Measurements from ENCODE around the gene RFX1.
"Not testable (repeated sequence)": the region's sequence is repeated elsewhere in the genome, so short reads cannot be mapped to it uniquely, and the experiment has no call there.

The RFX1 gene

DNA sequence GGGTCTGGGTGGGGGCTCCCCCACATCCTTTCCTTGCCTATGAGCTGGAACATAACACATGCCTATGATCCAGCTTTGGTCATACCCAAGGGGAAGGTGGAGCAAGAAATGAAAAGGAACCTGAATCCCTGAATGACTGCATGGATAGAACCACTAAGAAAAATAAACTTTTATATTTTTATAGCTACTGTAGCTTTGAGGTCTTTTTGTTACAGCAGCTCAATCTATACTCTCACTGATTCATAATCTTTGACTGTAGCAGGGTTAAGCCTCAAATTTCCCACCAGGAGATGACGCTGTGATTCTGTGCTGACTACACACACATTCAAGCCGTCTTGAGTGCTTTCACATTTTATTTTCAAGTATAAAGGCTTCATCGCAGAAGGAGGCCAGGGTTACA lies 46.9 kb upstream of the RFX1 start:
- no peak for DNase-seq (ENCODE audit: low read depth)
- no peak for TF ChIP-seq MAX (IDR thresholded peaks at IDR 0.05; ENCODE audit: low read depth, low read length)
- no peak for TF ChIP-seq MYC (IDR thresholded peaks at IDR 0.05; ENCODE audit: low read depth, low read length)
- TF ChIP-seq POLR2A (IDR thresholded peaks at IDR 0.05; ENCODE audit: extremely low read depth, insufficient read length) = no peak
- TF ChIP-seq CTCF (IDR thresholded peaks at IDR 0.05; ENCODE audit: low read depth, low read length) = no peak
- H3K4me3 ChIP-seq (ENCODE audit: low read depth, low read length) = no peak overlapping the region

- TF ChIP-seq MAX (IDR thresholded peaks at IDR 0.05; ENCODE audit: low read depth, low read length) (no peak), POLR2A (IDR thresholded peaks at IDR 0.05; ENCODE audit: extremely low read depth, insufficient read length) (no peak), CTCF (IDR thresholded peaks at IDR 0.05; ENCODE audit: low read depth, low read length) (no peak), MYC (IDR thresholded peaks at IDR 0.05; ENCODE audit: low read depth, low read length) (no peak)
- no peak for DNase-seq (ENCODE audit: low read depth)
Observed at GRCh38 chr19:14052470-14052869, 46.4 kb upstream of the RFX1 start.

DNA sequence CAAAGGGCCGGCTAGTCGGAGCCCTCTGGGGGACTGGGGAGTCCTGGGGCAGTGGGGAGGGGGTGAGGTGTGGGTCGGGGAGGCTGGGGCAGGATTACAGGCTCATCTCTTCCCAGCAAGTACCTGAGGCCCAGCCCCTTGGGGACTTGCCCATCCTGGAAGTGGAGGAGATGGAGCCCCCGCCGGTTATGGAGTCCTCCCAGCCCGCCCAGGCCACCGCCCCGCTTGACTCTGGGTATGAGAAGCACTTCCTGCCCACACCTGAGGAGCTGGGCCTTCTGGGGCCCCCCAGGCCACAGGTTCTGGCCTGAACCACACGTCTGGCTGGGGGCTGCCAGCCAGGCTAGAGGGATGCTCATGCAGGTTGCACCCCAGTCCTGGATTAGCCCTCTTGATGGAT lies 45.9 kb upstream of the RFX1 start:
- DNase-seq (ENCODE audit: low read depth) = no peak

More at GRCh38 chr19:14052470-14052869, 46.4 kb upstream of the RFX1 start:
- H3K4me3 ChIP-seq (ENCODE audit: low read depth, low read length) = no peak overlapping the region

DNA sequence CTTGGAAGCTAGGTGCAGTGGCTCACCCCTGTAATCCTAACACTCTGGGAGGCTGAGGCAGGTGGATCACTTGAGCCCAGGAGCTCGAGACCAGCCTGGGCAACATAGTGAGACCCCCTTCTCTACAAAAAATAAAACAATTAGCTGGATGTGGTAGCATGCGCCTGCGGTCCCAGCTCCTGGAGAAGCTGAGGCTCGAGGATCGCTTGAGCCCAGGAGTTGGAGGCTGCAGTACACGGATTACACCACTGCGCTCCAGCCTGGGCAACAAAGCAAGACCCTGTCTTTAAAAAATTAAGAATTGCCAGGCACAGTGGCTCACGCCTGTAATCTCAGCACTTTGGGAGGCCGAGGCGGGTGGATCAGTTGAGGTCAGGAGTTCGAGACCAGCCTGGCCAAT lies 44.8 kb upstream of the RFX1 start:
- not testable (repeated sequence) for H3K4me3 ChIP-seq (ENCODE audit: low read depth, low read length); DNase-seq (ENCODE audit: low read depth)

More for the DNA sequence above, 45.9 kb upstream of the RFX1 start:
- H3K4me3 ChIP-seq (ENCODE audit: low read depth, low read length) = no peak overlapping the region
- TF ChIP-seq POLR2A (IDR thresholded peaks at IDR 0.05; ENCODE audit: extremely low read depth, insufficient read length) (no peak), CTCF (IDR thresholded peaks at IDR 0.05; ENCODE audit: low read depth, low read length) (no peak), MAX (IDR thresholded peaks at IDR 0.05; ENCODE audit: low read depth, low read length) (no peak), MYC (IDR thresholded peaks at IDR 0.05; ENCODE audit: low read depth, low read length) (no peak)

- TF ChIP-seq MYC (IDR thresholded peaks at IDR 0.05; ENCODE audit: low read depth, low read length) = no peak
- TF ChIP-seq POLR2A (IDR thresholded peaks at IDR 0.05; ENCODE audit: extremely low read depth, insufficient read length) = no peak
- TF ChIP-seq MAX (IDR thresholded peaks at IDR 0.05; ENCODE audit: low read depth, low read length) = no peak
- TF ChIP-seq CTCF (IDR thresholded peaks at IDR 0.05; ENCODE audit: low read depth, low read length) = no peak
- no peak overlapping the region for H3K4me3 ChIP-seq (ENCODE audit: low read depth, low read length)
- no peak for DNase-seq (ENCODE audit: low read depth)
Observed at GRCh38 chr19:14050512-14050911, 44.4 kb upstream of the RFX1 start.

DNA sequence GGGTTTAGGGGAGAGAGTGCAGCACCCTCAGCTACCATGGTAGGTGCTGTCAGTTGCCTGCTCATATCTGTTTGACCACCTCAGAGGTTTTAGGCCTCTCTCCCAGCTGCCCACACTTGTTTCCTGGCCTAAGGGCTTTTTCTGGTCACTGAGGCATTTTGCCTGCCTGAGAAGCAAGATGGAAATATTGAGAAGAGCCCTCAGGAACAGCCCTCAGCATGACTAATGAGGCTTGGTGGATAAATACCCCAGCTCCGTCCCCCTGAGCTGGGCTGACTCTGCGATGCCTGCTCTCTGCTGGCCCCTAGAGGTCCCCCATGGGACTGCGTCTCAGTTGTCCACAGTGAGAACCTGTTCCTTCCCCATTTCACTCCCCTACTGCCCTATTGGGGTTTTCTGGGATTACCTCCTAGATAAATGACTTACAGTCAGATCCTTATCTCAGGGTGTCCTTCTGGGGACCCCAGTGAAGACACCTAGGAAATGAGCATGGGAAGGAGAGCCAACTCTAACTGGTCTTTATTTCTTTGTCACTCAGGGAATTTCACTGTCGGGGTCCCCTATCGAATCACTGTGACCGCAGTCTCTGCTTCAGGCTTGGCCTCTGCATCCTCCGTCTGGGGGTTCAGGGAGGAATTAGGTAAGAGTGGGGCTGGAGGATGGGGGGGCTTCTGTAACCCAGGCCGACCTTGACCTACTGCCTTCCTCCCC lies 42.5 kb upstream of the RFX1 start:
- TF ChIP-seq MAX (IDR thresholded peaks at IDR 0.05; ENCODE audit: low read depth, low read length) = no peak
- peak; percentile 20; the same call in 1 of the 2 replicates for TF ChIP-seq MYC (IDR thresholded peaks at IDR 0.05; ENCODE audit: low read depth, low read length)
- TF ChIP-seq POLR2A (IDR thresholded peaks at IDR 0.05; ENCODE audit: extremely low read depth, insufficient read length) = no peak
- peak; percentile 97 for TF ChIP-seq CTCF (IDR thresholded peaks at IDR 0.05; ENCODE audit: low read depth, low read length)
- H3K4me3 ChIP-seq (ENCODE audit: low read depth, low read length) = no peak overlapping the region
- DNase-seq (ENCODE audit: low read depth) = peak; percentile 77

GRCh38 chr19:14047866-14048265 lies 41.7 kb upstream of the RFX1 start:
- DNase-seq (ENCODE audit: low read depth); H3K4me3 ChIP-seq (ENCODE audit: low read depth, low read length): not testable (repeated sequence)

Measured in NB4 (cell line).